KMS-11 (cell line): ENCODE results near the gene NHERF2.

Source experiments
- H2AFZ ChIP-seq: fragments of 200-600 bp; sonication (generic); 2 replicates; pipeline ENCODE4 v1.6.1; 2016; ENCODE audit warnings: antibody characterized with exemption, mixed run types, low read depth
- H3K27ac ChIP-seq: fragments of 200-600 bp; sonication (generic); 2 replicates; pipeline ENCODE4 v1.6.1; 2016; ENCODE audit warnings: mild to moderate bottlenecking, mixed run types
- H3K27me3 ChIP-seq: fragments of 200-600 bp; sonication (generic); 2 replicates; pipeline ENCODE4 v1.6.1; 2017; ENCODE audit warnings: mild to moderate bottlenecking, low read depth, mixed run types, moderate library complexity; ENCODE audit not compliant: insufficient read depth
- H3K36me3 ChIP-seq: fragments of 200-600 bp; sonication (generic); 2 replicates; pipeline ENCODE4 v1.6.1; 2017; ENCODE audit warnings: mild to moderate bottlenecking, mixed run types; ENCODE audit not compliant: insufficient read depth
- H3K4me1 ChIP-seq: fragments of 200-600 bp; sonication (generic); 2 replicates; pipeline ENCODE4 v1.6.1; 2016; ENCODE audit warnings: mild to moderate bottlenecking, low read depth, mixed run types; ENCODE audit not compliant: poor library complexity, severe bottlenecking
- H3K4me2 ChIP-seq: fragments of 200-600 bp; sonication (generic); 2 replicates; pipeline ENCODE4 v1.7.0; 2016; ENCODE audit warnings: mild to moderate bottlenecking, mixed run types
- H3K4me3 ChIP-seq: fragments of 200-600 bp; sonication (generic); IDR thresholded peaks from 2 replicates; pipeline ENCODE4 v1.6.1; 2017; ENCODE audit warnings: low read depth, low read length, mixed read lengths; ENCODE audit not compliant: insufficient read depth
- H3K79me2 ChIP-seq: fragments of 200-600 bp; sonication (generic); 2 replicates; pipeline ENCODE4 v1.6.1; 2016; ENCODE audit warnings: low read depth, mixed run types; ENCODE audit not compliant: insufficient read depth
- H3K9ac ChIP-seq: fragments of 200-600 bp; sonication (generic); 2 replicates; pipeline ENCODE4 v1.6.1; 2016; ENCODE audit warnings: mild to moderate bottlenecking, mixed run types
- H4K20me1 ChIP-seq: fragments of 200-600 bp; sonication (generic); 2 replicates; pipeline ENCODE4 v1.6.1; 2016; ENCODE audit warnings: mild to moderate bottlenecking, mixed run types; ENCODE audit not compliant: insufficient read depth
- TF ChIP-seq, protein P1 (sequence below): fragments of 200-600 bp; sonication (generic); conservative IDR thresholded peaks from 2 replicates; pipeline ENCODE4 v1.6.1; 2017; ENCODE audit warnings: low read depth, mild to moderate bottlenecking, antibody characterized with exemption, low read length, moderate library complexity, mixed read lengths

NHERF2 gene

DNA sequence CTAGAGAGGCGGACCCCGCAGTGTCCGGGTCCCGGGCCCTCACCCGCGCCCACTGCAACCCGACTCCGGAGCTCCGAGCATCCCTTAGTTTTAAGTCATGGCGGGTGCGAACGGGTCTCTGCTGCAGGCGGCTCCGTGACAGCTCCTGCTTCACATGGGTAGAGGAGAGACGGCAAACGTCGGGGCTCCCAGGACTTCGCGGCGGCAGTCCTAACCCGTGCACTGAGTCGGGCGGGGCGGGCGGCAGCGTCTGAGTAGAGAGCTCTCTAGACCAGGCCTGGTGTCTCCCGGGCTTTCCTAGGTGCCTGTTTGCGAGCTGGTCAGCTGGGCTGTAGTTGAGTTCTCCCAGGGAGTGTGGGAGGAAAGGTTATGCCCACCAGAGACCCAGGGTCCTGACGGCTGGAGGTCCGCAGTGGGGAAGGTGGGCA, 21.4 kb downstream of the NHERF2 start:
- peak overlapping the region; percentile 61; the same call in 1 of the 2 replicates for H3K9ac ChIP-seq
- no peaks in the 10 kb centered on the region for H4K20me1 ChIP-seq
- peak overlapping the region; percentile 81 for H2AFZ ChIP-seq
- peak overlapping the region; percentile 43 for H3K4me3 ChIP-seq
- H3K4me2 ChIP-seq = peak overlapping the region; percentile 71
- peaks cover 32% of the 10 kb centered on the region for H3K4me1 ChIP-seq
- no peak overlapping the region for H3K27ac ChIP-seq
- no peaks in the 10 kb centered on the region for H3K27me3 ChIP-seq
- H3K36me3 ChIP-seq = peaks cover 4% of the 10 kb centered on the region; the same call in 1 of the 2 replicates
- peaks cover 18% of the 10 kb centered on the region; the same call in 1 of the 2 replicates for H3K79me2 ChIP-seq
- TF ChIP-seq, protein P1, sequence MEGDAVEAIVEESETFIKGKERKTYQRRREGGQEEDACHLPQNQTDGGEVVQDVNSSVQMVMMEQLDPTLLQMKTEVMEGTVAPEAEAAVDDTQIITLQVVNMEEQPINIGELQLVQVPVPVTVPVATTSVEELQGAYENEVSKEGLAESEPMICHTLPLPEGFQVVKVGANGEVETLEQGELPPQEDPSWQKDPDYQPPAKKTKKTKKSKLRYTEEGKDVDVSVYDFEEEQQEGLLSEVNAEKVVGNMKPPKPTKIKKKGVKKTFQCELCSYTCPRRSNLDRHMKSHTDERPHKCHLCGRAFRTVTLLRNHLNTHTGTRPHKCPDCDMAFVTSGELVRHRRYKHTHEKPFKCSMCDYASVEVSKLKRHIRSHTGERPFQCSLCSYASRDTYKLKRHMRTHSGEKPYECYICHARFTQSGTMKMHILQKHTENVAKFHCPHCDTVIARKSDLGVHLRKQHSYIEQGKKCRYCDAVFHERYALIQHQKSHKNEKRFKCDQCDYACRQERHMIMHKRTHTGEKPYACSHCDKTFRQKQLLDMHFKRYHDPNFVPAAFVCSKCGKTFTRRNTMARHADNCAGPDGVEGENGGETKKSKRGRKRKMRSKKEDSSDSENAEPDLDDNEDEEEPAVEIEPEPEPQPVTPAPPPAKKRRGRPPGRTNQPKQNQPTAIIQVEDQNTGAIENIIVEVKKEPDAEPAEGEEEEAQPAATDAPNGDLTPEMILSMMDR = no peak

DNA sequence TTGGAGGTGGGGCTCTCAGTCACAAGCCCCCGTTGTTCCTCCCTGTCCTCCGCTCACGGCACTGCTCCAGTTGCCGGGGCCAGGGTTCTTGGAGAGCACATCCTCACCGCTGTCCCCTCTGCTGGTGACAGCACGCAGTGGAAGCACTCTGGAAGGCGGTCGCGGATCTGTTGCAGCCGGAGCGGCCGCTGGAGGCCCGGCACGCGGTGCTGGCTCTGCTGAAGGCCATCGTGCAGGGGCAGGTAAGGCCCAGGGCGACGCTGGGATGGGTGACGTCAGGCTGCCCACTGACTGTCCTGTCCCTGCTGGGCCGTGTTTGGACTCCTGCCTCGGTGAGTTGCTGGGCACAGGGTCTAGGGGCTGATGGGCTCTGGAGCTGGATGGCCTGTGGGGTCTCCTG, 26.5 kb downstream of the NHERF2 start:
- Histone ChIP-seq H3K36me3 (peaks cover 4% of the 10 kb centered on the region; the same call in 1 of the 2 replicates), H3K4me3 (no peak overlapping the region), H3K27me3 (no peaks in the 10 kb centered on the region), H4K20me1 (no peaks in the 10 kb centered on the region), H3K4me2 (no peak overlapping the region), H3K27ac (no peak overlapping the region), H3K4me1 (peaks cover 8% of the 10 kb centered on the region), H2AFZ (no peak overlapping the region), H3K9ac (no peak overlapping the region), H3K79me2 (peaks cover 17% of the 10 kb centered on the region; the same call in 1 of the 2 replicates)
- TF ChIP-seq, protein P1 = no peak

DNA sequence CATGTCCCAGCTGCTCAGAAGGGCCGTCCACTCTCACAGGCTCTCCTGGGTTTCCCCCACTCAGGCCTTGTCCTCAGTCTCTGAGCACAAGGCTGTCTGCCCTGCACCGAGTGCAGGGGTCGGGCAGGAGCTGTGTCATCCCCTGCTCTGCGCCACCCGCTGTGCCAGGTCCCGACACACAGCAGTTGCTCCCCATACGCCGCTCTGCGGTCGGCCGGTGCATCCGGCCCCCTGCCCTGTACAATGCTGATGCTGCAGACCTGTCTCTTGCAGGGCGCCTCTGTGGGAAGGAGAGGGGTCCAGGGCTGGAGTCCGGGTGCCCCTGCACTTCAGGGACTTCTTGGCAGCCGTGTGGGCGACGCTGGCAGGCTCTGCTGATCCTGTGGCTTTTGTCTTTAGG, 27.2 kb downstream of the NHERF2 start:
- Histone ChIP-seq H3K4me1 (peaks cover 5% of the 10 kb centered on the region), H3K79me2 (peaks cover 11% of the 10 kb centered on the region; the same call in 1 of the 2 replicates), H3K4me2 (no peak overlapping the region), H3K36me3 (peaks cover 4% of the 10 kb centered on the region; the same call in 1 of the 2 replicates), H3K27ac (no peak overlapping the region), H2AFZ (no peak overlapping the region), H3K27me3 (no peaks in the 10 kb centered on the region), H3K9ac (no peak overlapping the region), H4K20me1 (no peaks in the 10 kb centered on the region), H3K4me3 (no peak overlapping the region)
- TF ChIP-seq, protein P1 = no peak

DNA sequence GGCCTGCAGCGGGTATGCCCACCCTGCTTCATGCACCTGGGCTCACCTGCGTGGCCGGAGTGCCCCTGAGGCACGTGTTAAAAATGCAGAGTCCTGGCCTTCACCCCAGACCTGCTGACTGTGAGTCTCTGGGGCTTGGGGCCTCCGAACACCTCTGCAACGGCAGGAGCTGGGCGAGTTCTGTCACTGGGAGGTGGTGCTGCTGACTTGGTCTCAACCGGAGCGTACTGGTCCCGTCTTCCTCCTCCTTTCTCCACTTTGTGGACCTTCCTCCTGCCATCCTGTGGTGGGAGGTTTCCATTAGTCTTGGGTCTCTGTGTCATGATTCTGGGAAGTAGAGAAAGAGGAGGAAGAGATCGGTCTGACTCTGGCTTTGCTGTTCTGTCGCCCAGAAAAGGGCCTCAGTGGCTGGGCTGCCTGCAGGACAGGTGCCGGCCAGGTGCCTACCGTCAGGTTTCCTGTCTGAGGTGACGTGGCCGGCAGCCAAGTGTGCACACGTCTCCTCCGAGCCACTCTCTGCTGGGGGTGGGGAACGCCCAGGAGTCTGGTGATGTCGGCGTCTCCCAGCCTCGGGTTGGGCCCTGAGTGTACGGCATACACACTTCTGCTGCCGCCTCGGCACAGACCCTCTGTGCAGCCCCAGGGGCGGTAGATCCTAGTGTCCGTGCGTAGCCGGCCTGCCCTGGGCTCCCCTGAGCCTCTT, 28.0 kb downstream of the NHERF2 start:
- H3K4me2 ChIP-seq = no peak overlapping the region
- H3K4me3 ChIP-seq = no peak overlapping the region
- peaks cover 4% of the 10 kb centered on the region; the same call in 1 of the 2 replicates for H3K36me3 ChIP-seq
- H4K20me1 ChIP-seq = no peaks in the 10 kb centered on the region
- no peak overlapping the region for H2AFZ ChIP-seq
- no peak overlapping the region for H3K27ac ChIP-seq
- H3K79me2 ChIP-seq = peaks cover 3% of the 10 kb centered on the region; the same call in 1 of the 2 replicates
- TF ChIP-seq, protein P1 = no peak
- no peak overlapping the region for H3K9ac ChIP-seq
- no peaks in the 10 kb centered on the region for H3K27me3 ChIP-seq
- no peaks in the 10 kb centered on the region for H3K4me1 ChIP-seq
